NCI-H82 treated with DMSO at 0.1 percent for 48 hours (cell line): Measurements from ENCODE around the gene NUDCD2.

Experiments
- DNase-seq: peaks from one replicate; lab custom pipeline; 2025; ENCODE audit not compliant: unreplicated experiment; lab: John Stamatoyannopoulos, UW

NUDCD2 gene, protein sequence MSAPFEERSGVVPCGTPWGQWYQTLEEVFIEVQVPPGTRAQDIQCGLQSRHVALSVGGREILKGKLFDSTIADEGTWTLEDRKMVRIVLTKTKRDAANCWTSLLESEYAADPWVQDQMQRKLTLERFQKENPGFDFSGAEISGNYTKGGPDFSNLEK

DNA sequence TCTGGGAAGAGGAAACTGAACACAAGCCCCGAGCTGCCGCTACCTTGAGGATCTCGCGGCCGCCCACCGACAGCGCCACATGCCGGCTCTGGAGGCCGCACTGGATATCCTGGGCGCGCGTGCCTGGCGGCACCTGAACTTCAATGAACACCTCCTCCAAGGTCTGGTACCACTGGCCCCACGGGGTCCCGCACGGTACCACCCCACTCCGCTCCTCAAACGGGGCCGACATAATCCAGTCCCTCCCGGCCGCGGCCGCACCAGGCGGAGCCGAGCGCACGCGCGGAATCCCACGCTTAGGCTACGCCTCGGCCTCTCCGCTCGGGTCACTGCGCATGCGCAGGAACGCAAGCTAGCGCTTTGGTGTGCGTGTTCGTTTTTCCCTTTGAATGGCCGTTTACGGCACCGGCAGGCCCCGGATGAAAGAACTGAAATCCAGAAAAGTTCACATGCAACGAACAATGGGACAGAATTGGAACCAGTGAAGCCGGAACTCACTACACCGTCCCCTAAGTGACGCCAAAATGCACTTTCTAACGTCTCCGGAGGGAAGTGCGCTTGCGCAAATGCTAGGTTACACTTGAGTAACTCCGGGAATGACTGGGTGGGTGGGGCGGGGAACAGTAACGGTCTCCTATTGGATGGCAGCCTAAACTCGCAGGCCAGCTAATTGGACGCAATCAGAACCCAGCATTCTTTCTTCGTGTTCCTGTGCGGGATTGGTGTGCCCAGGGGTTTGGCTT is at the start of gene NUDCD2:
TSS of gene NUDCD2 (minus strand) at position 284 of the 743 bp plus-strand sequence. CDS start at position 232, 52 bp downstream.
- DNase-seq = peak; percentile 91

DNA sequence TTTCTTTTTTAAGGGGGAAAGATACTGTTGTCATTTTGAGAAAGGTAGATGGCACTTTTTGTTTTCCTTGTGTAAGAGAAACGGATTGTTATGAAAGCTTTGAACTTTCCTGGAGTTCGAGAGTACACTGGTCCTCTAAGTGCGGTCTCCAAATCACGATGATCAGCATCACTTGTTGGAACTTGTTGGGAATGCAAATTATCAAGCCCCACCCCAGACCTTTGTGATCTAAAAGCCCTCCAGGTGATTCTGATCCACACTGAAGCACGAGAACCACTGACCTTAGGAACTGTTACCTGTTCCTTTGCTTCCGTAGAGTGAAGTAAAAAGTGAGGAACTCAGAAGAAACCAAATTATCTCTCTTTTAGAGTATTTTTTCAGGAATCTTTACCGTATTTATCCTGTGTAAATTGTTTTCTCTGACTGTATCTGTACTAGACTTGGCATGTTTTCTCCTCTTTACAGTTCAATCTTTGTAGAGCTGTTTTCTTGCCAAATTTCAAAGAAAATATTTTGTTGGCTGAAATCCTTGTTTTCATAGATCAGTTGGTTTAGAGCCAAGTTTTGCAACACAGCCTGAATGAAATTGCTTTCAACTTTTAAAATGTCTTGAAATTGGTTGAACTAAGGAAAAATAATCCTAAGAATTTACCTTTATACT is 49.5 kb upstream of the NUDCD2 start:
- DNase-seq = no peak

DNA sequence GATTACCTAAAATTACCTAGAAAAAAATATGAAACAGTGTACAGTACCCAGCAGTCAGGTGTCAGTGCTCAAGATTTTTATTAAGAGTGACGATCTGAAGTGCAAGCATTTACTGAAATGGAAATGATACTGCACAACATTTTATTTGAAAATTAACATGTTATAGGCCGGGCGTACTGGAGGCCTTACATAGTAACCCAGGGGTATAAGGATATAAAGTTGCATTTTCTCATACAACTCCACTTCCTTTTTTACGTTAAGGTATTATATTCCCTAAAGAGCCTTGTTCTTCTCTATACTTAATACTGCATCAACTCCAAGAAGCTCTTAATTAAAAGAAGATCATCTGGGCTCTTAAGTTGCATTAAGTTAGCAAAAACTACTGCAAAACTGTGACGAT is 48.9 kb upstream of the NUDCD2 start:
- no peak for DNase-seq

DNA sequence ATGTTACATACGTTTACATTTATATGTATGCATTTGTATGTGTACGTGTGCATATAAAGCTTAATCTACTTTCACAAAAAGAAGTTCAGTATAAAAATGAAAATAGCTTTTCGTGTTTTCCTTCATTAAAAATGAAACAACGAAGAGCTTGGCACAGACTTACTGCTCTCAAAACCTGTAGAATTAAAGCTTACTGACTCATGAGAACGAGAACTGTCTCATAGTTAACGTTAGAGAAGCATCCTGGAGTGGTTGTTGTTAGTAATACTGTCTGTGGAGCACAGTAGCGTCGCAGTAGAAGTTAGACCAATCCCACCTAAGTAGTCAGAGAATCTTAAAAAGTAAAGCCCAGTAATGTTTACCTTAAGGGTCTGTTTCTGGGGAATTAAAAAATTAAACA is 46.8 kb upstream of the NUDCD2 start:
- DNase-seq = no peak

DNA sequence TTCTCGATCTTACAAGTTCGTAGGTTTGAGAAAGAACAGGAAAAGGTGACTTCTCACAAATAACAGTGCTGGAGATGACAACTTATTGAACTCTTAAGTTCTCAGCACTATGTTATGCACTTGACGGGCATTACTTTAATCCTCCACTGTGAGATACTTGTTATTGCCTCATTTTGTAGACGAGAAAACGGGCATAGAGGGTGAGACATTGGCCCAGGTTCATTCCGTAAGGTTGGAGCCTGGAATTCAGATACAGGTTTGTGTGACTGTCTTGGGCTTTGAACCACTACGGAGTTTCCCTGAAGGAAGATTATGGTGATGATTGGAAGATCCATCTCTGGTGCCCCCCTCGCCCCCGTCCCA is 46.2 kb upstream of the NUDCD2 start:
- DNase-seq = no peak

DNA sequence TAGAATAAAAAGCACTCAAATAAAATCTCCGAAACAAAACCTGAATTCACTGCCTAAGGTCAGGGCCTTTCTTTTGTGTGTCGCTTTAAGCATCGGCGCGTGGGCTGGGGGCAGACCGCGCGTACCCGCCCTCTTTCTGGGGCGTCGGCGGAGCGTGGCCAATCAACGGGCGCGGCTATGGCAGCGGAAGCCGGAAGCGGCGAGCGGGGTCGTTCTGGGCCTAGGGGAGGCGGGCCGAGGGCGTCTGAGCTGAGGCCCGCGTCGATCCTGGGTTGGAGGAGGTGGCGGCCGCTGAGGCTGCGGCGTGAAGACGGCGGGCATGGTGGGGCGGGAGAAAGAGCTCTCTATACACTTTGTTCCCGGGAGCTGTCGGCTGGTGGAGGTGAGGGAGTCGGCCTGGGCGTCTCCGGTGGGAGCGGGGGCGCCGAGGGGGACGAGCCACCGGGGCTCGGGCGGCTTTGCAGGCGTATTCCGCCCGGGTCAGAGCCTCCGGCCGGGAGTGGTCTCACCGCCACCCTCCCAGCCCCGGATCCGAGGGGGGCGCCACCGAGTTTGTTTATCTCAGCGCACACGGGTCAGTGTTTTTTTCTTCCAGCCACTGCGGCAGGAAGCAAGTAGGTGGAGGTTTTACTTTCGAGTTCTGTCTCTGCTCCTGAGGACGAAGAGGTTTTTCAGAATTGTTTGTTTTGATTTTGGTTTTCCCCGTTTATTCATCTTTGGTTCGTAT is 45.6 kb upstream of the NUDCD2 start, which contains the start of gene MAT2B:
TSS of gene MAT2B (plus strand) at position 252 of the 727 bp plus-strand sequence. CDS start at position 320, 68 bp downstream.
- peak; percentile 80 for DNase-seq

DNA sequence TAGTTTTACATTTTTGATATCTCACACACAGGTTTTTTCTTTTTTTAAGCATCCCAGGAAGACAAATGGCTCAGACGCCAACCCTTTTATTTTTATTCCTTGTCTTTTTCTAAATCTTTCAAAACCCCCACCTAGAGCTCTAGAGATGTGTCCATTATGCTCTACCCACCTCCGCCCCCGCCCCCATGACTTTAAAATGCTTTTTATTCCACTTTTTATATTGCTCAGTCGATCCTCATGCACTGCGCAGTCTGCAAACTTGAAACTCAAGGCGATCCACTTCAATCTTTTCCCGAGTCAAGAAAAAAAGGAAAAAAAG is 45.1 kb upstream of the NUDCD2 start:
- no peak for DNase-seq

DNA sequence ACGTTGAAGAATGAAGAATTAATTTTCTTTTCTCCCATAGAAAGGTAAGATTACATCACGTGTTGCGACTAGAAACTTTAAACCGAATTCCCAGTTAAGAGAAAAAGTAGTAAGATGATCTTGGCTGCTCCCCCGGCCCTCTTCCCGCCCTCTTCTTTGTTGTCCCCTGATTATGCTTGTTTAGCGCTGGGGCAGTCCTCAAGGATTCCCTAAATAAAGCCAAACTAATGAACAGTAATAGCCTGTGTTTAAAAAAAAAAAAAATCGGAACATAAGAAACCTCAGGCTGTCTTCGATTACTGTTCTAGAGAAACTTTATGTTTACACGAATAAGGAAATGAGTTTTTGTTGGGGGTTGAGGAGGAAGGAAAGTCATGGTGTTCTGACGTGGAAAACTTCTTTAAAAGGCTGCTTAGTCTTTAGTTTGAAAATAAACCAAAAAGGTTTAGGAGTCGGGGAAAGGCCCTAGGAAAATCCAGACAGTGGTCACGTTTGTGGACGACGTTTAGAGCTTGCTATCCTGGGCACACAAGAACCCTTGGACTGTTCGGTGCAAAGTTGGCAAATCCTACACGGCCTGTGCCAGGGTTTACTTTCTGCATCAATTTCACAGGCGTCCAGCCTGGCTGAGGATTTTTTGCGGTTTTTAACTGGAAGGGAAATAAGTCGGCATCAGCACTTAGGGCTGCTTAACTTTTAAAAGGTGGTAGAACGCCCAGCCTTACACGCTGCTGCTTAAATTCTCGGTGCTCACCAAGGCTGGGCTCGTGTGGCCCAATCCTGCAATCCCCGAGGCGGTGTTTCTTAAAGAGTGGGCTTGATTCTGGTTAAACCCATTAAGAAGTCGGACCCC is 44.4 kb upstream of the NUDCD2 start:
- no peak for DNase-seq

DNA sequence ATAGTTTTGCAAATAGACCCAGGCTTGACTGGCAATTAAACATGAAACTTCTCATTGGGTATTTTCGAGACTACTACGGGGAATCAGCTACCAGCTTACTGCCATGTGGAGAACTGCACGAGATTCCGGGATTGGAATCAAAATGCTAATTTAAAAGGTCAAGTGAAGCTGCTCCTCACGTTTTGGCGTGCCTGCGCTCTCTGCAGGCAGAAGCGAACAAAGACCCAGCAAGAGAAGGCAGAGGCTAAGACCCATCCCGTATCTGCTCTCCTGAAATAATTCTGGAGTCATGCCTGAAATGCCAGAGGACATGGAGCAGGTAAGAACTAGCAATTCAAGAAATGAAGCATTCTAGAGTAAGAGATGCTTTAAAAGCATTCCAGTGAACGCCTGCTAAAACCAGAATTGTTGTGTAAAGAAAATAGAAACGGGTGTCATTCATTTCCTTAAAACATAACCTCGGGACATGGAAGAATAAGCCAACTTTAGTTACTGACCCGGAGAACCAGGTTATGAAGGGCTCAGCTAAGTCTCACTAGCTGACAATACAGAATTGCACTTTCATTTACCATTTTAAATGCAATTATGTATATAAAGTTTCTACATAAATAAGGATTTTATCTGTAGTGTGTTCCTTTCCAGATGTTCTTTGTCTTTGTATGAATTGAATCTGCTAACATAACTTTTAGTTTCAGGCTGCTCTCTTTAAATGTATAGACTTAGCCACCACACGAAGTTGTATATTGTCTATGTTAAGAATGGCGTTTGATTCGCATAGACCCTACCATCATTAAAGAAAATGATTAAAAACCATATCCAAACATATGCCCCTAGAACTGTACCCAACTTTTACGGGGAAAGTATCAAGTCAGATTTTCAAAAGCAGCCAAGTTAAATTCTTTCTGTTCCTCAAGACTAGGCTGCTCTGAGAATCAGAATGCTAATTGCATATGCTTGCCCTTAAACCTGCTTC is 43.5 kb upstream of the NUDCD2 start:
- peak; percentile 21 for DNase-seq

DNA sequence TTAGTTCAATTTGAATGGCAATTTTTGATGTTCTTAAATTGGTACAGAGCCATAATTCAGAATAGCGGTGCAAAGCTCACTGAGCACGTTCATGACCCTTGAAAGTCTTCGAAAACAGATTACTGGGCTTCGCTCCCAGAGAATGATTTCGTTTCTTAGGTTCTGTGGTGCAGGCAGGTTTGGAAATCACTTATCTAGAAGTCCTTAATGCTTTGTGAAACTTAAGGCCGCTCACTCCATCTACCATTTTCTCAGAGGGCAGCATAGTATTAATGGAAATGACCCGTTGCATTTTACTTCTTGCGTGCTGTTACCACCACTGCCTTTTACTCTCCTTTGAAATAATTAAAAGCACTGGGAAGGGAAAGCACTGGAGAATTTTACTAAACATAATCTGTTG is 42.6 kb upstream of the NUDCD2 start:
- no peak for DNase-seq

DNA sequence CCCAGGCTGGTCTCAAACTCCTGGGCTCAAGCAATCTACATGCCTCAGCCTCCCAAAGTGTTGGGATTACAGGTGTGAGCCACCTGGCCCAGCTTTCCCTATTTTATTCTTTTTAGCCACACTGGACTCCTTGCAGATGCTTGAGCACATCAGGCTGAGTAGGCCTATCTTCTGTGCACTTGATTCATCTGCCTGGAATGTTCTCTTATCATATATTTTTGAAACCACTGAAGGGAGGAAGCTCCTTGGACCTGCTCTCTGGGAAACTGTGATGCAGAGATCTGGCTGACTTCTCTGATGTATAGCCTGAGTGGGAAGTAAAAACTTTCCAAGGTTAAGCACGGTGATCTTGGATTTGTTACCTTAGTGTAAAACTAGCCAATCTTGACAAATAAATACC is 39.0 kb upstream of the NUDCD2 start:
- DNase-seq = no peak

DNA sequence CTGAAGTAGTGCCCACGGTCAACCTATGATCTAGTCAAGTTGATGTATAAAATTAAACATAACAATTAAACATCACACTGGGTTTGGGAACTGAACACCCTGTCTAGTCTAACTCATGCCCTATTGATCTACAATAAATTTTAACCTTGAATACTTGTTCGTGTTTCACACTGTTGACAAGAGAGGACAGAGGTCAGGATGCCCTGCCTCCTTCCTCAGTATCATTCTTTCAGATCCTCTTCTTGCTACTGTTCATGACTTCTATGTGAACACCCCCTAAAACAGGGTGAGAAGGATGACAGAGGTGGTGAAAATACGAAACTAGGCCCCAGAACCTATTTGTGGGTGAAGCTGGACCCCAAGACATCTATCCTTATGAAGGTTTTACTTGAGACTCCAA is 37.4 kb upstream of the NUDCD2 start:
- DNase-seq = no peak

DNA sequence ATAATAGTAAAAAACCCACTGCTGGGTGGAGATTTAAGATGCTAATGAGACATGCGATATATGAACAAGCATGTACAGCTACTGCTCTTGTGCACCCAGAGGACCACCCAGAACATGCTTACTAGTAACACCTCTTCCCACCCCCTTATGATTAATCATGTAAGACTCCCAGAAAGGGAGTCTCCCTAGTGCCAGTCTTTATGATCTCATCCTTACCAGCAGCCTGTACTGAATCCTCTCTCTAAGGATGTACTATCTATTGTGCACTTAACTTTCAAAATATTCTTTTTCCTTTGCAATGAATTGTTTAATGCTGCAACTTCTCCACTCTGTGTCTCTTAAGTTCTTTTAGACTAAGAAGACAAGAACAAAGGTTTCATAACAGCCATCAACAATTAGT is 36.4 kb upstream of the NUDCD2 start:
- no peak for DNase-seq

DNA sequence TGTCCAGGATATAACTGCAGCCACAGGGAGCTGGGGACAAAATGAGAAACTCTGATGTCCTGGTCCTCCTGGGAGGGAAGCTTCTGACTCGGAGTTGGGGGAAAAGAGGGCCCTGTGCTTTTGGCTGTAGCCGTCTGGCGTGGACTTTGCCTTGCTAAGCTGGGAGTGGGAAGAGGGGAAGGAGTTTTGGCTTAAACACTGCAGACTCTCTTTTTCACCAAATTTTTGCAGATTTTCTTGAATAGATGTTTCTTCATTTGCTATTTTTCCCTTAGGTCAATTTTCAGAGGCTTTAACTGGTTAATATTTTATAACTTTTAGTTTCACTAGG is 29.8 kb upstream of the NUDCD2 start:
- DNase-seq = no peak

DNA sequence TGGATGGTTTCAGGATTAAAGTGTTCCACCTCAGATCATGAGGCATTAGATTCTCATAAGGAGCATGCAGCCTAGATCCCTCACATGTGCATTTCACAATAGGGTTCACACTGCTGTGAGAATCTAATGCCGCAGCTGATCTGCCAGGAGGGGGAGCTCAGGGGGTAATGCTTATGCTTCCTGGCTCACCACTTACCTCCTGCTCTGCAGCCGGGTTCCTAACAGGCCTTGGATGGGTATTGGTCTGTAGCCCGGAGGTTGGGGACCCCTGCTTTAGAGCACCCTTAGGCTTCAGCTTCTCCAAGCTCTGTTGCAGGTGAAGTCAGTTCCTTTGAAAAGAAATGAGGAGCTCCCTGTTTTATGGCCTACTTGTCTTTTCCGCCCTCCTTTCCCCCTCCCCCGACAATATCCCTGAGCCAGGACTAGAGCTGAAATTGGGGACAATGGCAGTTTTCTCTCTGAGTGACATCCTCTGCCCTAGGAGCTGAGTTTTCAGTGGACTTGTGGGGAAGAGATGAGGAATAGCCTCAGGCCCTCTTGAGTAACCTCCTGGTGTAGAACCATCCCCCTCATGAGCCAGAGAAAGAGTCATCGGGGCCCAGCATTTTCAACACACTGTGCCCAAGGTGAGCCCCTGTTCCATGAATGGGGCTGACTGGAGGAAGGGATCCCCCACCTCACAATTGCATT is 29.3 kb upstream of the NUDCD2 start:
- no peak for DNase-seq

DNA sequence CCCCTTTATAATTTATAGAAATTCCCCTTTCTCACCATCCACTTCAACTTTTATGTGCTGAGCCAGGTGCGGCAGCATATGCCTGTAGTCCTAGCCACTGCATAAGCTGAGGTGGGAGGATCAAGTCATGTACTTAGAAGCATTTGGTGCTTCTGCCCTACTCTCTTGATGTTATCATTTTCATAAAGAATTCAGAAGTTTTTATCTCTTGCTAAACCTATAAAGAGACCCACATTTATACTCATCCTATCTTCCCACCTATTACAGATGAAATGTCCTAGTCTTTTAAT is 19.0 kb upstream of the NUDCD2 start:
- DNase-seq = no peak

DNA sequence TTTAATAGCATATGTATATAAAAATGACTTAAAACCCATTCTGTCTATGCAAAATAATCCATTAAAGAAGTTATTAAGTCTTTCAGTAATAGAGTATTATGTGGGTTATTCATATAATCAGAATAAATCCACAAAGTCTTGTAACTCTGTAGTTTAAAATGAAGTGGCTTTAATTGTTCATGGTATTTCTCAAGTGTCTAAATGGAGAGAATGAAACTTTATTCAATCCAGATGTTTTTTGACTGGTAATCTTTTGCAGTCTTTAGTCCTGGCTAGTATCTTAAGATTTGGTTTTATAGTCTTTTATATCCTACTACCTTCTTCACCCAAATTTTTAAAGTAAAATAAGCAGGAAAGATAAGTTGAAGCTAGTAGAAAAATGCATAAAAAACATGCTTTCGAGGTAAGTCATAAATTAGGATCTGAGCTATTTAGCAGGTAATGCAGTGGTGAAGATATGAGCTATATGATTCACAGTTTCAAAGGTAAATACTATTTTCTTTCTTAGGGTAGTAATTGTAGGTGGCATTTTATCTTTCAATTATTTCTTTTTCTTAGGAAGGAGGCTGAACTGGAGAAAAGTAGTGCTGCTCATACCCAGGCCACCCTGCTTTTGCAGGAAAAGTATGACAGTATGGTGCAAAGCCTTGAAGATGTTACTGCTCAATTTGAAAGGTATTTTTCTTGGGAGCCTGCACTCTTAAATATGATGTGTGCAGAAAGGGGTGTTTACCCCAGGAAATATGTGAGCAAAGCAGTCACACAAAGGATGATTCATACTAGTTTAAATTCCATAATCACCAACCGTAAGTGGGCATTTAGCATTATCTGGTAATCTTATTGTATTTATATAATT is 18.5 kb upstream of the NUDCD2 start:
- DNase-seq = no peak

DNA sequence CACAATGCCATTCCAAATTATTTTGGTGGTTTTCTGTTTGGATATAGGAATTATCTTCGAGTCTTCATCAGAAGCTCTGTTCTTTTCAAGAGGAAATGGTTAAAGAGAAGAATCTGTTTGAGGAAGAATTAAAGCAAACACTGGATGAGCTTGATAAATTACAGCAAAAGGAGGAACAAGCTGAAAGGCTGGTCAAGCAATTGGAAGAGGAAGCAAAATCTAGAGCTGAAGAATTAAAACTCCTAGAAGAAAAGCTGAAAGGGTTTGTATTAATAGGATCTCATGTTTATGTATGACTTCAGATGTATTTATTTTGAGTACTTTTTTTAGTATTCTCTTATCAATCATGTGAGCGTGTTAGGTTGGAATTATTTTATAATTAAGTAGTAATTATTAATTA is 15.5 kb upstream of the NUDCD2 start:
- no peak for DNase-seq
